HepG2 (cell line): ENCODE measurements around the gene TRIM2. TPM values are rescaled to one million over a fixed set of nuclear protein-coding genes. Genes with fewer than 3 reads are reported as not detected.

ENCODE experiments used
- ASH2L ChIP-seq: fragments of 300-600, 200-600 bp; sonication (generic); IDR thresholded peaks from 2 replicates; pipeline ENCODE4 v1.7.0; 2017; ENCODE audit warnings: low read depth, mild to moderate bottlenecking, moderate library complexity, mixed read lengths, low read length; ENCODE audit not compliant: insufficient read length
- DMTF1 ChIP-seq: sonication (generic); formaldehyde crosslinking; IDR thresholded peaks from 2 replicates; pipeline ENCODE4 v1.4.0; 2020; ENCODE audit warnings: mild to moderate bottlenecking, missing genetic modification reagents
- ERF ChIP-seq: IDR thresholded peaks from 2 replicates; pipeline ENCODE4 v1.6.1; 2018; ENCODE audit warnings: missing biosample characterization, missing genetic modification reagents
- FOXP4 ChIP-seq: sonication (generic); formaldehyde crosslinking; IDR thresholded peaks from 2 replicates; pipeline ENCODE4 v1.4.0; 2020; ENCODE audit warnings: missing genetic modification reagents
- GLI4 ChIP-seq: sonication (generic); formaldehyde crosslinking; IDR thresholded peaks from 2 replicates; pipeline ENCODE4 v1.5.1; 2020; ENCODE audit warnings: missing genetic modification reagents, mild to moderate bottlenecking, moderate library complexity, borderline replicate concordance
- HHEX ChIP-seq: IDR thresholded peaks from 2 replicates; pipeline ENCODE4 v1.6.1; 2016; ENCODE audit warnings: control low read depth
- HNF4A ChIP-seq: sonication (generic); formaldehyde crosslinking; IDR thresholded peaks from 2 replicates; pipeline ENCODE4 v1.4.0; 2020; ENCODE audit warnings: missing genetic modification reagents
- MED1 ChIP-seq: sonication (generic); formaldehyde crosslinking; IDR thresholded peaks from 2 replicates; pipeline ENCODE4 v1.4.0; 2020; ENCODE audit warnings: missing genetic modification reagents
- PHF8 ChIP-seq: sonication (generic); formaldehyde crosslinking; IDR thresholded peaks from 2 replicates; pipeline ENCODE4 v1.5.0; 2020; ENCODE audit warnings: missing genetic modification reagents
- RBAK ChIP-seq: sonication (generic); formaldehyde crosslinking; IDR thresholded peaks from 2 replicates; pipeline ENCODE4 v1.5.1; 2020; ENCODE audit warnings: mild to moderate bottlenecking, missing genetic modification reagents
- RBFOX2 ChIP-seq: fragments of 200-400 bp; formaldehyde crosslinking; IDR thresholded peaks from 2 replicates; pipeline ENCODE4 v1.6.1; 2017; ENCODE audit warnings: low read depth, mild to moderate bottlenecking, low read length
- RBM39 ChIP-seq: fragments of 200-400 bp; formaldehyde crosslinking; IDR thresholded peaks from one replicate; pipeline ENCODE4 v1.6.1; 2018; ENCODE audit warnings: antibody characterized with exemption, mild to moderate bottlenecking, low read depth, low read length; ENCODE audit not compliant: poor library complexity, severe bottlenecking
- YY1 ChIP-seq: IDR thresholded peaks from 2 replicates; pipeline ENCODE4 v1.6.1; 2011; ENCODE audit warnings: low read length, low read depth, moderate library complexity, mild to moderate bottlenecking; ENCODE audit not compliant: insufficient read depth, insufficient replicate concordance
- ZBTB21 ChIP-seq: sonication (generic); formaldehyde crosslinking; IDR thresholded peaks from 2 replicates; pipeline ENCODE4 v1.4.0; 2020; ENCODE audit warnings: missing genetic modification reagents
- ZNF280B ChIP-seq: sonication (generic); formaldehyde crosslinking; IDR thresholded peaks from 2 replicates; pipeline ENCODE4 v1.5.0; 2020; ENCODE audit warnings: missing genetic modification reagents, mild to moderate bottlenecking, borderline replicate concordance
- ZNF572 ChIP-seq: sonication (generic); formaldehyde crosslinking; IDR thresholded peaks from 2 replicates; pipeline ENCODE4 v1.5.1; 2020; ENCODE audit warnings: mild to moderate bottlenecking, missing genetic modification reagents
- ZNF770 ChIP-seq: sonication (generic); formaldehyde crosslinking; IDR thresholded peaks from 2 replicates; pipeline ENCODE4 v1.5.0; 2020; ENCODE audit warnings: mild to moderate bottlenecking, missing genetic modification reagents
- ZNF775 ChIP-seq: sonication (generic); formaldehyde crosslinking; IDR thresholded peaks from 2 replicates; pipeline ENCODE4 v1.4.0; 2020; ENCODE audit warnings: missing genetic modification reagents, mild to moderate bottlenecking, moderate library complexity, borderline replicate concordance
- polyA plus RNA-seq, 8 experiments: library from polyadenylated mRNA; depleted of rRNA in 3 of 8; stranded (reverse) in 7 of 8; unstranded in 1 of 8; fragments of >200 nt; fragmentation: Illumina TruSeq in 4 of 8; extraction: Trizol in 4 of 8; gene quantifications; 2 replicates each; pipeline versions ENCODE4 v1.2.1 to v1.2.3, GENCODE V29; 2011 to 2016; ENCODE audit warnings: low read depth in 4 of 8, missing spikeins in 1 of 8, mixed read lengths in 1 of 8; ENCODE audit not compliant: insufficient read depth in 1 of 8
- total RNA-seq, 5 experiments: library from RNA; depleted of rRNA; stranded (reverse); fragments of >200 nt; fragmentation: Illumina TruSeq; extraction: Trizol; gene quantifications; 2 replicates each; pipeline ENCODE4 v1.2.3, GENCODE V29; 2016; ENCODE audit warnings: low read depth in 1 of 5
- TF ChIP-seq, protein P1 (sequence below): sonication (generic); formaldehyde crosslinking; conservative IDR thresholded peaks from 2 replicates; pipeline ENCODE4 v1.8.0; 2022; ENCODE audit warnings: mild to moderate bottlenecking, moderate library complexity, missing genetic modification reagents

The TRIM2 gene
- total and polyA plus RNA-seq, 2 of the 13 experiments (the other 11 are each of a cell fraction or from before 2014, with no cell fraction given), result 2.1 to 4.2 TPM

DNA sequence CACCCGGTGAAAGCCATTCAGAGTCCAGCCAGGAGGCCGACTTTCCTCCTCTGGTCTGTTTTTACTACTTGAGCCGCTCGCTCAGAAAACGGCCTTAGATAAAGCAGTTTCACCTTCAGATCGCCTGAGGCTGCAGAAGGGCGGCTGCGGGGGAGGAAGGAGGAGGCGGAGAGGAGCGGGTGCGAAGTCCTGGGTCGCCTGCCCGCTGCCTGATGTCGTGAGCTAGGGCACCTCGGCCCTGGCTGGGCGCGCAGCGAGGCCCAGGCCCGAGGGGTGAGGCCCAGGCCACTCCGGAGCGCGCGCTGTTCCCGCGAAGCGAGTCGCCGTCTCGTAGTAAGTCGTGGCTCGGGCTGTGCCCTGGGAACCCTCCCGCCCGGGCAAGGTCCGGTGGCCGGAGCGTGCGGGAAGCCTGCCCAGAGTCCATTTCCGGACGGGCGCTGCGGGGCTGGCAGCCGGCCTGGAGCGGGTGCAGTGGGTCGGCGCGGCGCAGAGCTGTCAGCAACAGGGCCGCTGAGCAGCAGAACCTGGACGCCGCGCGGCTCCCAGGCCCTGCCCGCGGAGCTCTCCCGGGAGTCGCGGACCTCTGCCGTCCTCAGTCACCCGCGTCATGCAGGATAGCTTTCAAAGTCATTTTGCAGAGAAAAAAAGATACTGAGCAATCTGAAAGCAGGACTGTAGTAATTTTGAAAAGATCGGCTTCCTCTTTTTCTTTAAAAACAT, 18.6 kb downstream of the TRIM2 start (continued):
- TF ChIP-seq, protein P1, sequence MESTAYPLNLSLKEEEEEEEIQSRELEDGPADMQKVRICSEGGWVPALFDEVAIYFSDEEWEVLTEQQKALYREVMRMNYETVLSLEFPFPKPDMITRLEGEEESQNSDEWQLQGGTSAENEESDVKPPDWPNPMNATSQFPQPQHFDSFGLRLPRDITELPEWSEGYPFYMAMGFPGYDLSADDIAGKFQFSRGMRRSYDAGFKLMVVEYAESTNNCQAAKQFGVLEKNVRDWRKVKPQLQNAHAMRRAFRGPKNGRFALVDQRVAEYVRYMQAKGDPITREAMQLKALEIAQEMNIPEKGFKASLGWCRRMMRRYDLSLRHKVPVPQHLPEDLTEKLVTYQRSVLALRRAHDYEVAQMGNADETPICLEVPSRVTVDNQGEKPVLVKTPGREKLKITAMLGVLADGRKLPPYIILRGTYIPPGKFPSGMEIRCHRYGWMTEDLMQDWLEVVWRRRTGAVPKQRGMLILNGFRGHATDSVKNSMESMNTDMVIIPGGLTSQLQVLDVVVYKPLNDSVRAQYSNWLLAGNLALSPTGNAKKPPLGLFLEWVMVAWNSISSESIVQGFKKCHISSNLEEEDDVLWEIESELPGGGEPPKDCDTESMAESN (CRISPR knock-in tag), result peak; percentile 77; the same call in 1 of the 2 replicates
- TF ChIP-seq ZNF775 (CRISPR knock-in tag), result 0 out of 2 replicates have a peak, but pooled peaks have one; percentile 38
- peak; percentile 95 for TF ChIP-seq ZNF572 (CRISPR knock-in tag)
- TF ChIP-seq GLI4, result peak; percentile 88; the same call in 1 of the 2 replicates
- TF ChIP-seq HHEX (CRISPR knock-in tag), result no peak
- TF ChIP-seq PHF8 (CRISPR knock-in tag), result peak; percentile 82
- 0 out of 2 replicates have a peak, but pooled peaks have one; percentile 46 for TF ChIP-seq DMTF1 (CRISPR knock-in tag)
- TF ChIP-seq HNF4A (CRISPR knock-in tag), result peak; percentile 70
- no peak for TF ChIP-seq RBAK (CRISPR knock-in tag)
- TF ChIP-seq ERF (CRISPR knock-in tag), result peak; percentile 70
- peak; percentile 64 for TF ChIP-seq ZNF770 (CRISPR knock-in tag)
- peak; percentile 44 for TF ChIP-seq MED1 (CRISPR knock-in tag)
- TF ChIP-seq RBFOX2, result peak; percentile 78
- peak; percentile 34 for TF ChIP-seq ASH2L
- peak; percentile 89 for TF ChIP-seq ZNF280B (CRISPR knock-in tag)
- TF ChIP-seq YY1, result peak; percentile 49
- no peak for TF ChIP-seq ZBTB21
- TF ChIP-seq FOXP4 (CRISPR knock-in tag), result peak; percentile 29; the same call in 1 of the 2 replicates
- TF ChIP-seq RBM39, result peak; percentile 84
